ENCODE data around the gene SHISA7. TPM values are rescaled to one million over a fixed set of nuclear protein-coding genes. Genes with fewer than 3 reads are reported as not detected.
"Not testable (repeated sequence)": the region's sequence is repeated elsewhere in the genome, so short reads cannot be mapped to it uniquely, and the experiment has no call there.

SHISA7 gene
- total RNA-seq, 4 donors from 2014 or later, result not detected

DNA sequence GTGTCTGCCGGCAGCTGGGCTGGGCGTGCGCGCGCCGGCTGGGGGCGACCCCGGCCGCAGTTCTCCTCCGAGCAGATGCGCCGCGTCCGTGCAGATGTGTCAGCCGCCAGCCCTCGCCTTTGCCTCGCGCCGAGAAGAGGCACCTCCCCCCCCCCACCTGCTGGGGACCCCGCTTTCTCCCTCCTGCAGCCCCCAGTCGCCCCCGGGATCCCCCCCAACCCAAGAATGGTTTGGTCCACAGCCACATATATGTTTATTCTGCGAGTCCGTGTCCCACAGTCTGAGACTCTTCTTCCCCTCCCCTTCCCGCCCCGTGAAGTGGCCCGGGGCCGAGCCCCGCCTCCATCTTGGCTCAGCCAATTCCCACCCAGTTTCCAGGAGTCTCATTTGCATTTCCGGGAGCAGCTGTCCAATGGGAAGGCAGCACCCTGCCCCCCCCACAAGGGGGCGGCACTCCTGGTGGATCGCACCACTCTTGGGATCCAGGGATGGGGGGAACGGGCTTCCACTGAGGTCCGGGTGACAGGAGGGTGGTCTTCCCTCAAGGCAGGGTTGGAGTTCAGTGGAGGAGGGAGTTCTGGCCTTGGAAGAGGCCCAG, 9.7 kb upstream of the SHISA7 start:
- Histone ChIP-seq H3K4me1 (peaks cover 0 to 24% (median 9%) of the 10 kb centered on the region in 4 donors), H3K36me3 (peaks cover 0 to 17% (median 0%) of the 10 kb centered on the region in 3 donors), H3K27ac (no peak overlapping the region), H3K27me3 (peaks cover 0 to 26% of the 10 kb centered on the region in 2 donors), H3K9me3 (no peaks in the 10 kb centered on the region), H3K4me3 (peak overlapping the region in 2 of 4 donors; percentile 2 to 22)
- TF ChIP-seq, protein P1, sequence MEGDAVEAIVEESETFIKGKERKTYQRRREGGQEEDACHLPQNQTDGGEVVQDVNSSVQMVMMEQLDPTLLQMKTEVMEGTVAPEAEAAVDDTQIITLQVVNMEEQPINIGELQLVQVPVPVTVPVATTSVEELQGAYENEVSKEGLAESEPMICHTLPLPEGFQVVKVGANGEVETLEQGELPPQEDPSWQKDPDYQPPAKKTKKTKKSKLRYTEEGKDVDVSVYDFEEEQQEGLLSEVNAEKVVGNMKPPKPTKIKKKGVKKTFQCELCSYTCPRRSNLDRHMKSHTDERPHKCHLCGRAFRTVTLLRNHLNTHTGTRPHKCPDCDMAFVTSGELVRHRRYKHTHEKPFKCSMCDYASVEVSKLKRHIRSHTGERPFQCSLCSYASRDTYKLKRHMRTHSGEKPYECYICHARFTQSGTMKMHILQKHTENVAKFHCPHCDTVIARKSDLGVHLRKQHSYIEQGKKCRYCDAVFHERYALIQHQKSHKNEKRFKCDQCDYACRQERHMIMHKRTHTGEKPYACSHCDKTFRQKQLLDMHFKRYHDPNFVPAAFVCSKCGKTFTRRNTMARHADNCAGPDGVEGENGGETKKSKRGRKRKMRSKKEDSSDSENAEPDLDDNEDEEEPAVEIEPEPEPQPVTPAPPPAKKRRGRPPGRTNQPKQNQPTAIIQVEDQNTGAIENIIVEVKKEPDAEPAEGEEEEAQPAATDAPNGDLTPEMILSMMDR (IDR thresholded peaks at IDR 0.05), result no peak
- TF ChIP-seq POLR2A (IDR thresholded peaks at IDR 0.05), result no peak
- peak in 2 of 3 donors; percentile 56 to 67 for DNase-seq

DNA sequence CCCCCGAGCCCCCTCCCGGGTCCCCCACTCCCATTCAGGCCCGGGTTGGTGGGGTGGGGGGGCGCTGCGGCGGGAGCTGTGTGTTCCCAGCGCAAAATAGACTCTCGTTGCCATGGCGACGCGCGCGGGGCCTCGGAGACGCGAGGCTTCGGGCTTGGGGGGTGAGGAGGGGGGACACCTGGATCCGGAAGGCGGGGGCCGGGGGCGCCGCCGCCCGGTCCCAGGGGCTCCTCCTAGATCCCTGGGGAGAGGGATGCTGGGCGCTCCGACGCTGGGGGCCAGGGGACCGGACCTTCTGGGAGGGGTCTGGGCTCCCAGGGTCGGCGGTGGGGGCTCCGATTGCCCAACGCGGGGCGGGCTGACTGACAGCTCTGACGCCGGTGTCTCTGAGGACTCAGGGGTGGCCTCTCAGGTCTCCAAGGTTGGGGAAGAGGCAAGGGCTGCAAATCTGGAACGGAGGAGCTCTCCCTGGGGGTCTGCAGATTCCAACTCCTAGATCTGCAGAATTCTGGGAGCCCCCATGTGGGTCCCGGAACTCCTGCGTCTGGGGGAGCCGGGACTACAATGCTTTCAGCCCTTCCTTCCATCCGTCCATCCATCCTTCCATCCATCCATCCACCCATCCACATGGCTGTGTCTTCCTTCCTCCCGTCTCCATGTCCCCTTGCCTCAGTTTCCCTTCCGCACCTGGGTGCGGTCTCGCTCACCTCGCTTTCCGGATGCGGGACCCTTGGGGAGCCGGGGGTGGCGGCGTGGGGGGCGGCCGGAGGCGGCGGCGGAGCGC, 9.1 kb upstream of the SHISA7 start:
- no peak overlapping the region for H3K27ac ChIP-seq
- no peak for DNase-seq
- H3K27me3 ChIP-seq, result peaks cover 0 to 26% of the 10 kb centered on the region in 2 donors
- H3K9me3 ChIP-seq, result no peaks in the 10 kb centered on the region
- peaks cover 0 to 24% (median 9%) of the 10 kb centered on the region in 4 donors for H3K4me1 ChIP-seq
- H3K4me3 ChIP-seq, result peak overlapping the region in 2 of 4 donors; percentile 2 to 41
- TF ChIP-seq, protein P1 (IDR thresholded peaks at IDR 0.05), result no peak
- TF ChIP-seq POLR2A (IDR thresholded peaks at IDR 0.05), result no peak
- peaks cover 0 to 17% (median 0%) of the 10 kb centered on the region in 3 donors for H3K36me3 ChIP-seq

DNA sequence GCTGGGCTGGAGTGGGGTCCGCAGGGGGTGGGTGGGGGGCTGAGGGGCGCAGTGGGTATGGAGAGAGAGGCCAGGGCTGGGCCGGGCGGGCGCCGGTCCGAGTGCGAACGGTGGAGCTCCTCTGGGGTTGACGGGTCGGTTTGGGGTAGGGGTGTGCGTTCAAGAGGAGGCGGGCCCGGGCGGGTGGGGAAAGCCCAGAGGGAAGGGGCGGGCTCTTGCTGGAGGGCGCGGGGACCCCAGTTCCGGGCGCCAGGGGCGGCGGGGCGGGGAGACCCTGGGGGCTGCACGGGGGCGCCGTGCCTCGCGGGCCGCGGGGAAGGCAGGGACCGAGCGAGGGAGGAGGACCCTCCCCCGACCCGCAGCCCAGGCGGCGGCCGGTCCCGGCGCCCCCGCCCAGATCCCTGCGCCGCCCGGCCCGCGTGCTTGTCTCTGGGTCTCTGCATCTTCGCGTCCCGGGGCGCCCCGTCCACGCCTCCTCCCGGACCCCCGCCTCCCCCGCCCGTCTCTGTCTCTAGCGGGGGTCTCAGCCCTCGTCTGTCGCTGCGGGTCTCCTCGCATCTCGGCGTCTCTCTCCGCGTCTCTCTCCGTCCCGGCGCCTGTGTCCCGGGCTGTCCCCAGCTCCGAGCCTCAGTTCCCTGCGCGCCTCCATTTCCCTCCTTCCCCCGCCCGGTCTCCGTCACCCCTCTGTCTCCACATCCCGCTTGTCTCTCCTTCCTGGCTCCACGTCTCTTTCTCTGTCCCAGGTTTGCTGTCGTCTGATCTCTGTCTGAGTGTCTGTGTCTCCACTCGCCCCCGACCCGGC, 8.3 kb upstream of the SHISA7 start:
- no peaks in the 10 kb centered on the region for H3K9me3 ChIP-seq
- H3K36me3 ChIP-seq, result peaks cover 0 to 14% (median 0%) of the 10 kb centered on the region in 3 donors
- DNase-seq, result no peak
- H3K27ac ChIP-seq, result no peak overlapping the region
- H3K27me3 ChIP-seq, result peaks cover 0 to 26% of the 10 kb centered on the region in 2 donors
- H3K4me3 ChIP-seq, result peak overlapping the region in 2 of 4 donors; percentile 2 to 41
- peaks cover 0 to 24% (median 9%) of the 10 kb centered on the region in 4 donors for H3K4me1 ChIP-seq
- TF ChIP-seq, protein P1 (IDR thresholded peaks at IDR 0.05), result no peak
- no peak for TF ChIP-seq POLR2A (IDR thresholded peaks at IDR 0.05)

DNA sequence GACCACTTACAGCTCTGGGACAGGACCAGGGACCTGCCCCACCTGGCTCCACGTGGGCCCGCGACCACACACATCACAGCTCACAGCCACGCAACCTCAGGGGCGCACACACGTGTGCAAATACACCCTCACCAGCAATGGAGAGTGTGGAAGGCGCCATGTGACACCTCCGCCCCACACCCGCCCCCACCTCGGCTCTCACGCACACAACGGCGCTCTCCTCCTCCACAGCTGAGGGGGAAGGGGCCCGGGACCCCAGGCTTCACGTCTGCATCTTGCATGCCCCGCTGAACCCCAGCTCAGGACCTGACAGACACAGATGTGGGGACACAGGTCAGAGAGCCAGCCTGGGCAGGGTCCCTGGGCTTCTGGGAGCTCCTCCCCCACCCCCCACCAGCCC, 6.4 kb upstream of the SHISA7 start:
- DNase-seq, result no peak
- TF ChIP-seq, protein P1 (IDR thresholded peaks at IDR 0.05), result no peak
- no peaks in the 10 kb centered on the region for H3K36me3 ChIP-seq
- no peak overlapping the region for H3K27ac ChIP-seq
- H3K4me1 ChIP-seq, result peaks cover 0 to 24% (median 9%) of the 10 kb centered on the region in 4 donors
- H3K9me3 ChIP-seq, result no peaks in the 10 kb centered on the region
- peaks cover 0 to 31% of the 10 kb centered on the region in 2 donors for H3K27me3 ChIP-seq
- H3K4me3 ChIP-seq, result no peak overlapping the region

DNA sequence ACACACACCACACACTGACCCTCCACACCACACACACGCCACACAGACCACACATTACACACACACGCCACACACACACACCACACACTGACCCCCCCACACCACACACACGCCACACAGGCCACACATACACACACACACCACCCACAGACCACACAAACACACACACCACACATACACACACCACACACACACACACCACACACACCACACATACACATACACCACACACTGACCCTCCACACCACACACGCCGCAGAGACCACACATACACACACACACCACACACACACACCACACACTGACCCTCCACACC, 5.0 kb upstream of the SHISA7 start:
- not testable (repeated sequence) for H3K36me3 ChIP-seq, DNase-seq, H3K4me3 ChIP-seq, H3K9me3 ChIP-seq, H3K27ac ChIP-seq
- H3K4me1 ChIP-seq, result peaks cover 0 to 22% (median 9%) of the 10 kb centered on the region in 4 donors
- peaks cover 0 to 45% of the 10 kb centered on the region in 2 donors for H3K27me3 ChIP-seq
